PC-3 (cell line): ENCODE results near the gene LIPC. TPM values are rescaled to one million over a fixed set of nuclear protein-coding genes. Genes with fewer than 3 reads are reported as not detected.

Experiments
- ATAC-seq: fragments of 200-7000 bp; cut with Tn5 transposase; 2 replicates; pipeline ENCODE4 v1.9.1; 2020; ENCODE audit warnings: mild to moderate bottlenecking, moderate library complexity
- BruUV-seq: library from RNA; stranded (reverse); fragments of 400-500 nt; replicated peaks from 2 replicates; lab custom pipeline; 2021; lab: Mats Ljungman, UMichigan
- CTCF ChIA-PET: fragments of 300-600 bp; sonication (Branson Sonifier 250); formaldehyde crosslinking; loops from one replicate; lab custom pipeline; 2022; ENCODE audit warnings: antibody characterized with exemption; lab: Charles Lee
- POLR2A ChIA-PET: fragments of 300-600 bp; sonication (Branson Sonifier 250); formaldehyde crosslinking; loops from one replicate; lab custom pipeline; 2022; ENCODE audit warnings: antibody characterized with exemption; ENCODE audit not compliant: unreplicated experiment; lab: Charles Lee
- DNase-seq: peaks from one replicate; pipeline ENCODE4 v3.0.0-alpha.2; 2015
- H2AFZ ChIP-seq: fragments of 300-600 bp; sonication (generic); 2 replicates; pipeline ENCODE4 v1.6.0; 2016; ENCODE audit warnings: antibody characterized with exemption, low read length
- H3F3A ChIP-seq: fragments of 300-600 bp; sonication (generic); one replicate; pipeline ENCODE4 v1.6.0; 2017; ENCODE audit warnings: antibody characterized with exemption, low read length, control low read depth, mild to moderate bottlenecking; ENCODE audit not compliant: unreplicated experiment
- H3K27ac ChIP-seq: fragments of 300-600 bp; sonication (generic); 2 replicates; pipeline ENCODE4 v1.5.1; 2016; ENCODE audit warnings: mild to moderate bottlenecking, low read length
- H3K27me3 ChIP-seq: fragments of 300-600 bp; sonication (generic); 2 replicates; pipeline ENCODE4 v1.6.1; 2016; ENCODE audit warnings: low read length, mixed read lengths
- H3K36me3 ChIP-seq: fragments of 300-600 bp; sonication (generic); 2 replicates; pipeline ENCODE4 v1.6.1; 2016; ENCODE audit warnings: low read depth, mixed run types, low read length, mixed read lengths
- H3K4me1 ChIP-seq: fragments of 300-600 bp; sonication (generic); 2 replicates; pipeline ENCODE4 v1.5.1; 2016; ENCODE audit warnings: low read length; ENCODE audit not compliant: insufficient read depth
- H3K4me2 ChIP-seq: fragments of 300-600 bp; sonication (generic); 2 replicates; pipeline ENCODE4 v1.6.0; 2016; ENCODE audit warnings: low read length
- H3K4me3 ChIP-seq: fragments of 300-600 bp; sonication (generic); 2 replicates; pipeline ENCODE4 v1.5.1; 2016; ENCODE audit warnings: mild to moderate bottlenecking, low read length, mixed read lengths
- H3K79me2 ChIP-seq: fragments of 300-600 bp; sonication (generic); 2 replicates; pipeline ENCODE4 v1.6.1; 2017; ENCODE audit warnings: low read length, mixed read lengths
- H3K9ac ChIP-seq: fragments of 300-600 bp; sonication (generic); 2 replicates; pipeline ENCODE4 v1.6.0; 2016; ENCODE audit warnings: mild to moderate bottlenecking, low read length
- H3K9me2 ChIP-seq: fragments of 300-600 bp; sonication (generic); replicated peaks from 2 replicates; pipeline ENCODE4 v1.6.1; 2016; ENCODE audit warnings: mixed run types, low read length, mixed read lengths
- H3K9me3 ChIP-seq: fragments of 300-600 bp; sonication (generic); 2 replicates; pipeline ENCODE4 v1.6.1; 2016; ENCODE audit warnings: low read length, mixed read lengths
- H4K20me1 ChIP-seq: fragments of 300-600 bp; sonication (generic); 2 replicates; pipeline ENCODE4 v1.6.1; 2016; ENCODE audit warnings: low read length, mixed read lengths
- CTCF ChIP-seq: fragments of 300-600 bp; sonication (generic); conservative IDR thresholded peaks from 2 replicates; pipeline ENCODE4 v1.5.1; 2017; ENCODE audit warnings: antibody characterized with exemption, low read depth, mild to moderate bottlenecking, low read length
- EZH2 ChIP-seq: fragments of 300-600 bp; sonication (generic); IDR thresholded peaks from one replicate; pipeline ENCODE4 v1.6.1; 2017; ENCODE audit warnings: antibody characterized with exemption, mild to moderate bottlenecking, low read length; ENCODE audit not compliant: unreplicated experiment
- EZH2phosphoT487 ChIP-seq: fragments of 300-600 bp; sonication (generic); IDR thresholded peaks from 2 replicates; pipeline ENCODE4 v1.6.1; 2018; ENCODE audit warnings: mild to moderate bottlenecking, antibody characterized with exemption, low read length, borderline replicate concordance
- intact Hi-C: fragments of 100-400 bp; cut with micrococcal nuclease; formaldehyde crosslinking; loops from 2 replicates; pipeline ENCODE4 v1.9.0; 2023
- total RNA-seq: library from RNA; depleted of rRNA; stranded (reverse); fragments of >200 nt; gene quantifications from 2 replicates; pipeline ENCODE4 v1.2.3, GENCODE V29; 2014

The LIPC gene
- total RNA-seq, 1 experiment from 2014 or later = not detected

DNA sequence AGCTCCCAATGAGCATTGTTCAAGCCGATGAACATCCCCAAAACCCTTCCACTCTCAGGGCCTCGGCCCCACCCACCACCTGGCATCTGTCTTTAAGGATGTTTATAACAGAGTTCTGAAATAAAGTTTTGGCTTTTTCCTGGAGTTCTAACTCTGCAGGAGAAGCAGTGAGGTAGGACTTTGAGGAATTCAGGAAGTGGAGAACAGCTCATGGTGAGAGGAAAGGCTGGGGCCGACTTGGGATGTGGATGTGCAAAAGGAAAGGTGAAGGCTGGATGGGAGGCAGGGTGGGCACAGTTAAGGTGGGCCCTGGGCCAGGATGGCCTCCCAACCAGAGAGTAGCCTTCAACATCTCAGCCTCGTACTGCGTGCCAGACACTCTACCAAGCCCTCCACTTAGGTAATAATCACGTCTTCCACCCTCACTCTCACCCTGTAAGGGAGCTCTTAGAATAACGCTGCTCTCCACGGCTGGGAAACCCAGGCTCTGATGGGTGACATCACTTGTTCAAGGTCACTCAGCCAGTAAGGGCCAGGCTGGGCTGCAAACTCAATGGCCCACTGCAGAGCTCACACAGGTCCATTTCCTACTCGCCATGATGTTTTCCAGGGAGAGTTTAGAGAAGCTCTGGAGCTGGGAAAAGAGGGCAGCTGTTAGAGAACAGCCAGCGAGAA, 28.5 kb downstream of the LIPC start:
- POLR2A ChIA-PET = no interaction called here
- TF ChIP-seq EZH2phosphoT487 (no peak), EZH2 (no peak), CTCF (no peak)
- H3K9me3 ChIP-seq = no peaks in the 10 kb centered on the region
- no peak overlapping the region for H2AFZ ChIP-seq
- peak overlapping the region; percentile 96 for H3K27ac ChIP-seq
- peaks cover 7% of the 10 kb centered on the region for H3F3A ChIP-seq
- H3K9me2 ChIP-seq = no peaks in the 10 kb centered on the region
- H3K4me3 ChIP-seq = no peak overlapping the region
- ATAC-seq (no peak), DNase-seq (no peak)
- no peaks in the 10 kb centered on the region for H3K36me3 ChIP-seq
- H4K20me1 ChIP-seq = no peaks in the 10 kb centered on the region
- no peaks in the 10 kb centered on the region for H3K79me2 ChIP-seq
- no TSS peak for BruUV-seq
- no peak overlapping the region for H3K4me2 ChIP-seq
- intact Hi-C loops = no loop called here
- H3K27me3 ChIP-seq = no peaks in the 10 kb centered on the region
- H3K4me1 ChIP-seq = peaks cover 49% of the 10 kb centered on the region
- peak overlapping the region; percentile 27; the same call in 1 of the 2 replicates for H3K9ac ChIP-seq
- CTCF ChIA-PET = interaction anchor here (0.6 kb wide), 1 partner anchor 19 kb away, joined by 3 read pairs; no protein-coding TSS in a partner anchor

DNA sequence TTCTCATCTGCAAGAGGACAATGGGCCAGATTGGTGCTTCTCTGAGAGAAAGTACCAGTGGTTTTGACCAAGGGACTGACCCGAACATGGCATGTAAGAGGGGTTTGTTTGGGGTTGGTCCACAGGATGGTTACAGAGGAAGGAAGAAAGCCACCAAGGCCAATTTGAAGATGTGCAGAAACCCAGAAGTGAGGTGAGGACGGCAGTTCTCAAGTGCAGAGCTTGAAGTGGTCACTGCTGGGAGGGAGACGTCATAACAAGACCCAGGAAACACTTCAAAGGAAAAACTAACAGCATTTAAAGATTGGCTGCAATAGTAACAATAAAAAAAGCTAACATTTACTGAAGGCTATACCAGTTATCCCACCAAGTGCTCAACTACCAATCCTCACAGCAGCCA, 29.1 kb downstream of the LIPC start:
- Histone ChIP-seq H3K79me2 (no peaks in the 10 kb centered on the region), H4K20me1 (no peaks in the 10 kb centered on the region), H3K36me3 (no peaks in the 10 kb centered on the region), H3K4me1 (peaks cover 49% of the 10 kb centered on the region), H3K9ac (no peak overlapping the region), H3K27ac (no peak overlapping the region), H3K9me2 (no peaks in the 10 kb centered on the region), H3K9me3 (no peaks in the 10 kb centered on the region), H3F3A (peaks cover 7% of the 10 kb centered on the region), H3K4me3 (no peak overlapping the region), H3K27me3 (no peaks in the 10 kb centered on the region), H2AFZ (no peak overlapping the region), H3K4me2 (no peak overlapping the region)
- intact Hi-C loops = no loop called here
- no peak for TF ChIP-seq EZH2
- no peak for TF ChIP-seq EZH2phosphoT487
- TF ChIP-seq CTCF = no peak
- BruUV-seq = no TSS peak
- ATAC-seq (no peak), DNase-seq (no peak)
- CTCF ChIA-PET = interaction anchor here (0.6 kb wide), 1 partner anchor 19 kb away, joined by 3 read pairs; no protein-coding TSS in a partner anchor
- POLR2A ChIA-PET = no interaction called here

- H4K20me1 ChIP-seq = no peaks in the 10 kb centered on the region
- no TSS peak for BruUV-seq
- peaks cover 7% of the 10 kb centered on the region for H3F3A ChIP-seq
- no peak for TF ChIP-seq EZH2phosphoT487
- TF ChIP-seq EZH2 = no peak
- no peak for TF ChIP-seq CTCF
- 0 out of 2 replicates have a peak overlapping the region, but pooled peaks have one; percentile 4 for H3K4me2 ChIP-seq
- CTCF ChIA-PET = no interaction called here
- H3K9me3 ChIP-seq = no peaks in the 10 kb centered on the region
- 0 out of 2 replicates have a peak overlapping the region, but pooled peaks have one; percentile 9 for H2AFZ ChIP-seq
- peak overlapping the region; percentile 27; the same call in 1 of the 2 replicates for H3K27ac ChIP-seq
- intact Hi-C loops = no loop called here
- no peaks in the 10 kb centered on the region for H3K9me2 ChIP-seq
- peak; percentile 67 for DNase-seq
- no peaks in the 10 kb centered on the region for H3K79me2 ChIP-seq
- no peaks in the 10 kb centered on the region for H3K36me3 ChIP-seq
- POLR2A ChIA-PET = no interaction called here
- no peaks in the 10 kb centered on the region for H3K27me3 ChIP-seq
- no peak overlapping the region for H3K9ac ChIP-seq
- H3K4me1 ChIP-seq = peaks cover 38% of the 10 kb centered on the region
- H3K4me3 ChIP-seq = no peak overlapping the region
- ATAC-seq = peak; percentile 75
Measured at GRCh38 chr15:58462547-58462946, 30.8 kb downstream of the LIPC start.
